Muscle of leg (tissue), 11 donors: Measurements from ENCODE around the gene MCC. TPM values are rescaled to one million over a fixed set of nuclear protein-coding genes. Genes with fewer than 3 reads are reported as not detected.
A peak's percentile ranks its signal among the peaks of the same experiment; 100 is the strongest.

Experiments
- DNase-seq: peaks from one replicate; pipeline ENCODE4 v3.0.0; 2013
- H3K27ac ChIP-seq: one replicate; pipeline ENCODE4 v1.5.1; 2013; ENCODE audit warnings: mild to moderate bottlenecking, low read length, control low read depth
- H3K27me3 ChIP-seq: one replicate; pipeline ENCODE4 v1.6.1; 2013; ENCODE audit warnings: low read length; ENCODE audit not compliant: control insufficient read depth, insufficient read depth
- H3K36me3 ChIP-seq: one replicate; pipeline ENCODE4 v1.6.1; 2013; ENCODE audit warnings: low read length; ENCODE audit not compliant: control insufficient read depth, insufficient read depth
- H3K4me1 ChIP-seq: one replicate; pipeline ENCODE4 v1.6.1; 2013; ENCODE audit warnings: low read length; ENCODE audit not compliant: control insufficient read depth, insufficient read depth
- H3K4me3 ChIP-seq: one replicate; pipeline ENCODE4 v1.5.1; 2013; ENCODE audit warnings: low read length, control low read depth
- H3K9me3 ChIP-seq: replicated peaks from 2 replicates; pipeline ENCODE4 v1.6.1; 2013; ENCODE audit warnings: low read depth, low read length; ENCODE audit not compliant: control insufficient read depth
- WGBS: methylation state at CpG from one replicate; pipeline ENCODE4 v1.1.5; 2013; ENCODE audit warnings: missing lambda C conversion rate; ENCODE audit not compliant: insufficient coverage; 5-methylcytosine and 5-hydroxymethylcytosine counted together
- polyA plus RNA-seq, 8 donors: library from polyadenylated mRNA; unstranded; fragments of 120-200 nt; gene quantifications; one replicate each; pipeline versions ENCODE4 v1.2.1 to v1.2.3, GENCODE V29; 2013; ENCODE audit warnings: inconsistent platforms in 1 of 8, low replicate concordance in 1 of 8; ENCODE audit not compliant: insufficient read length in 8 of 8, insufficient read depth in 1 of 8
- total RNA-seq: library from RNA; stranded (reverse); fragments of 120-200 nt; gene quantifications from one replicate; pipeline ENCODE4 v1.2.4, GENCODE V29; 2013

MCC gene
- total and polyA plus RNA-seq, 9 donors = 12.1 to 19.6 (median 17.0) TPM

GRCh38 chr5:113103330-113103729 lies 384.9 kb downstream of the MCC start:
- Histone ChIP-seq H3K27me3 (no peaks in the 10 kb centered on the region), H3K9me3 (no peaks in the 10 kb centered on the region), H3K27ac (no peak overlapping the region), H3K36me3 (peaks cover 13% of the 10 kb centered on the region), H3K4me3 (no peak overlapping the region), H3K4me1 (no peaks in the 10 kb centered on the region)
- DNase-seq = no peak
- no CpG with 5 or more reads among the region's 3 CpGs for WGBS

- H3K27me3 ChIP-seq = no peaks in the 10 kb centered on the region
- no peak for DNase-seq
- peaks cover 13% of the 10 kb centered on the region for H3K36me3 ChIP-seq
- no peaks in the 10 kb centered on the region for H3K4me1 ChIP-seq
- no peaks in the 10 kb centered on the region for H3K9me3 ChIP-seq
- H3K4me3 ChIP-seq = no peak overlapping the region
- H3K27ac ChIP-seq = no peak overlapping the region
- WGBS = no CpG with 5 or more reads among the region's 1 CpG
Observed at GRCh38 chr5:113102121-113102531, 386.1 kb downstream of the MCC start.

- Histone ChIP-seq H3K4me1 (no peaks in the 10 kb centered on the region), H3K27ac (no peak overlapping the region), H3K9me3 (no peaks in the 10 kb centered on the region), H3K36me3 (peaks cover 13% of the 10 kb centered on the region), H3K27me3 (no peaks in the 10 kb centered on the region), H3K4me3 (no peak overlapping the region)
- no peak for DNase-seq
- no CpG with 5 or more reads among the region's 2 CpGs for WGBS
Observed at GRCh38 chr5:113100981-113101380, 387.3 kb downstream of the MCC start.

- Histone ChIP-seq H3K36me3 (peaks cover 13% of the 10 kb centered on the region), H3K4me1 (no peaks in the 10 kb centered on the region), H3K27ac (no peak overlapping the region), H3K9me3 (no peaks in the 10 kb centered on the region), H3K27me3 (no peaks in the 10 kb centered on the region), H3K4me3 (no peak overlapping the region)
- no peak for DNase-seq
- 100% methylated on average over 3 of the region's 4 CpGs for WGBS
Observed at GRCh38 chr5:113099822-113100221, 388.4 kb downstream of the MCC start.

GRCh38 chr5:113098378-113098777 lies 389.9 kb downstream of the MCC start:
- Histone ChIP-seq H3K9me3 (no peaks in the 10 kb centered on the region), H3K36me3 (peaks cover 9% of the 10 kb centered on the region), H3K27me3 (no peaks in the 10 kb centered on the region), H3K4me3 (no peak overlapping the region), H3K27ac (no peak overlapping the region), H3K4me1 (no peaks in the 10 kb centered on the region)
- no CpG with 5 or more reads among the region's 3 CpGs for WGBS
- no peak for DNase-seq

GRCh38 chr5:113095831-113096230 lies 392.4 kb downstream of the MCC start:
- no peak overlapping the region for H3K27ac ChIP-seq
- DNase-seq = no peak
- peaks cover 2% of the 10 kb centered on the region for H3K4me1 ChIP-seq
- whole genome bisulfite sequencing = 100% methylated on average over 1 of the region's 2 CpGs
- H3K9me3 ChIP-seq = no peaks in the 10 kb centered on the region
- peaks cover 5% of the 10 kb centered on the region for H3K36me3 ChIP-seq
- H3K27me3 ChIP-seq = no peaks in the 10 kb centered on the region
- H3K4me3 ChIP-seq = no peak overlapping the region

- no peak overlapping the region for H3K27ac ChIP-seq
- WGBS = 79% methylated on average over 2 of the region's 3 CpGs
- DNase-seq = no peak
- no peaks in the 10 kb centered on the region for H3K27me3 ChIP-seq
- no peaks in the 10 kb centered on the region for H3K9me3 ChIP-seq
- no peak overlapping the region for H3K4me3 ChIP-seq
- peaks cover 7% of the 10 kb centered on the region for H3K4me1 ChIP-seq
- H3K36me3 ChIP-seq = peaks cover 4% of the 10 kb centered on the region
Observed at GRCh38 chr5:113093558-113093957, 394.7 kb downstream of the MCC start.

- H3K9me3 ChIP-seq = no peaks in the 10 kb centered on the region
- no peak overlapping the region for H3K27ac ChIP-seq
- H3K36me3 ChIP-seq = peaks cover 4% of the 10 kb centered on the region
- no peaks in the 10 kb centered on the region for H3K27me3 ChIP-seq
- H3K4me1 ChIP-seq = peaks cover 7% of the 10 kb centered on the region
- H3K4me3 ChIP-seq = no peak overlapping the region
- WGBS = 50% methylated on average over 2 of the region's 4 CpGs
- peak; percentile 34 for DNase-seq
Observed at GRCh38 chr5:113092683-113093082, 395.6 kb downstream of the MCC start.

- DNase-seq = no peak
Observed at GRCh38 chr5:113091622-113092021, 396.6 kb downstream of the MCC start.

GRCh38 chr5:113090336-113091106 lies 397.7 kb downstream of the MCC start:
- 75% methylated on average over 6 of the region's 11 CpGs for WGBS
- Histone ChIP-seq H3K27ac (no peak overlapping the region), H3K4me3 (no peak overlapping the region), H3K36me3 (peaks cover 4% of the 10 kb centered on the region), H3K9me3 (no peaks in the 10 kb centered on the region), H3K4me1 (peaks cover 7% of the 10 kb centered on the region), H3K27me3 (no peaks in the 10 kb centered on the region)
- no peak for DNase-seq

More at GRCh38 chr5:113091622-113092021, 396.6 kb downstream of the MCC start:
- H3K4me1 ChIP-seq = peaks cover 7% of the 10 kb centered on the region
- no CpG with 5 or more reads among the region's 3 CpGs for WGBS
- no peaks in the 10 kb centered on the region for H3K27me3 ChIP-seq
- H3K9me3 ChIP-seq = no peaks in the 10 kb centered on the region
- H3K4me3 ChIP-seq = no peak overlapping the region
- H3K36me3 ChIP-seq = peaks cover 4% of the 10 kb centered on the region
- H3K27ac ChIP-seq = no peak overlapping the region
